HepG2 (cell line): ENCODE measurements around the gene GPHN. TPM values are rescaled to one million over a fixed set of nuclear protein-coding genes. Genes with fewer than 3 reads are reported as not detected.

Source experiments
- ATAC-seq: fragments of 200-7000 bp; cut with Tn5 transposase; 3 replicates; pipeline ENCODE4 v1.9.1; 2020; ENCODE audit warnings: mild to moderate bottlenecking, moderate library complexity
- BruUV-seq: library from RNA; stranded (reverse); fragments of 400-500 nt; replicated peaks from 2 replicates; lab custom pipeline; 2021; lab: Mats Ljungman, UMichigan
- CTCF ChIA-PET: fragments of 300-600 bp; formaldehyde crosslinking; extraction: SDS; loops from one replicate; lab custom pipeline; 2021; ENCODE audit warnings: low total read pairs, inconsistent platforms, low intra/inter-chr PET ratio; lab: Yijun Ruan, JAX
- POLR2A ChIA-PET: fragments of 350-600 bp; sonication (Branson Sonifier 250); formaldehyde crosslinking; loops from one replicate; lab custom pipeline; 2020; ENCODE audit warnings: antibody characterized with exemption, inconsistent platforms; lab: Yijun Ruan, JAX
- DNase-seq: peaks from one replicate; pipeline ENCODE4 v3.0.0-alpha.2; 2015; ENCODE audit warnings: low spot score
- FAIRE-seq: peaks from 3 replicates; lab custom pipeline; 2011; peaks lifted over from hg19 to GRCh38; lab: Jason Lieb, UNC
- H2AFZ ChIP-seq: one replicate; pipeline ENCODE4 v1.6.1; 2011; ENCODE audit warnings: low read length, inconsistent platforms
- H3K27ac ChIP-seq: fragments of 300-600 bp; 3 replicates; pipeline ENCODE4 v1.8.0; 2011; ENCODE audit warnings: mixed run types, mild to moderate bottlenecking, mixed read lengths, low read length, inconsistent platforms; ENCODE audit not compliant: insufficient read depth; ENCODE audit errors: extremely low read length
- H3K27me3 ChIP-seq, 2 experiments: fragments of 200-600 bp in 1 of 2; 2 replicates in 1 of 2; 3 replicates in 1 of 2; pipeline versions ENCODE4 v1.6.0 to v1.8.0; 2011; ENCODE audit warnings: low read length in 2 of 2, mild to moderate bottlenecking in 2 of 2, moderate library complexity in 2 of 2, inconsistent platforms in 1 of 2; ENCODE audit not compliant: insufficient read depth in 2 of 2, control insufficient read depth in 1 of 2
- H3K36me3 ChIP-seq, 2 experiments: fragments of 200-600 bp in 1 of 2; replicated peaks in 1 of 2; 2 replicates in 1 of 2; 3 replicates in 1 of 2; pipeline versions ENCODE4 v1.5.1 to v1.8.0; 2011; ENCODE audit warnings: low read length in 2 of 2, inconsistent platforms in 1 of 2; ENCODE audit not compliant: insufficient read depth in 2 of 2, control insufficient read depth in 1 of 2
- H3K4me1 ChIP-seq: 2 replicates; pipeline ENCODE4 v1.5.1; 2012; ENCODE audit warnings: low read length, inconsistent platforms; ENCODE audit not compliant: insufficient read depth
- H3K4me2 ChIP-seq: 2 replicates; pipeline ENCODE4 v1.6.0; 2011; ENCODE audit warnings: low read depth, low read length, inconsistent platforms
- H3K4me3 ChIP-seq, 3 experiments: fragments of 200-600 bp in 1 of 3; sonication (generic), shearing (Covaris generic) in 1 of 3; replicated peaks in 1 of 3; 2 replicates each; pipeline ENCODE4 v1.5.1; 2011 to 2016; ENCODE audit warnings: low read length in 3 of 3, inconsistent platforms in 2 of 3, low read depth in 2 of 3, mild to moderate bottlenecking in 2 of 3, control low read depth in 1 of 3, mixed read lengths in 1 of 3; ENCODE audit not compliant: insufficient read depth in 1 of 3
- H3K79me2 ChIP-seq: one replicate; pipeline ENCODE4 v1.6.1; 2011; ENCODE audit warnings: low read length, inconsistent platforms; ENCODE audit not compliant: insufficient read depth
- H3K9ac ChIP-seq: 2 replicates; pipeline ENCODE4 v1.6.0; 2011; ENCODE audit warnings: mild to moderate bottlenecking, low read depth, low read length, inconsistent platforms; ENCODE audit not compliant: insufficient read depth
- H3K9me3 ChIP-seq: 2 replicates; pipeline ENCODE4 v1.5.1; 2012; ENCODE audit warnings: mild to moderate bottlenecking, low read length
- H4K20me1 ChIP-seq: 2 replicates; pipeline ENCODE4 v1.6.0; 2011; ENCODE audit warnings: inconsistent platforms, mild to moderate bottlenecking, low read length, moderate library complexity; ENCODE audit not compliant: insufficient read depth
- AHR ChIP-seq: IDR thresholded peaks from 2 replicates; pipeline ENCODE4 v1.6.1; 2018; ENCODE audit warnings: missing genetic modification reagents, missing compliant biosample characterization
- ARNTL ChIP-seq: sonication (generic); formaldehyde crosslinking; IDR thresholded peaks from 2 replicates; pipeline ENCODE4 v1.4.0; 2020; ENCODE audit warnings: mild to moderate bottlenecking, missing genetic modification reagents
- HDAC1 ChIP-seq: sonication (generic); formaldehyde crosslinking; IDR thresholded peaks from 2 replicates; pipeline ENCODE4 v1.5.1; 2020; ENCODE audit warnings: mild to moderate bottlenecking, missing genetic modification reagents
- MAFF ChIP-seq: IDR thresholded peaks from 2 replicates; pipeline ENCODE4 v1.6.1; 2011; ENCODE audit warnings: low read depth, low read length, improper control_type of control experiment
- MAFK ChIP-seq, 2 experiments: IDR thresholded peaks in 1 of 2; conservative IDR thresholded peaks in 1 of 2; 2 replicates each; pipeline ENCODE4 v1.6.1; 2011; ENCODE audit warnings: improper control_type of control experiment in 2 of 2, low read length in 2 of 2
- NR1H2 ChIP-seq: sonication (generic); formaldehyde crosslinking; IDR thresholded peaks from 2 replicates; pipeline ENCODE4 v1.8.1; 2022; ENCODE audit warnings: low read depth, missing genetic modification reagents, borderline replicate concordance
- POGK ChIP-seq: sonication (generic); formaldehyde crosslinking; conservative IDR thresholded peaks from 2 replicates; pipeline ENCODE4 v1.8.0; 2022; ENCODE audit warnings: mild to moderate bottlenecking, moderate library complexity, missing genetic modification reagents
- ZNF33A ChIP-seq: sonication (generic); formaldehyde crosslinking; IDR thresholded peaks from 2 replicates; pipeline ENCODE4 v1.5.1; 2020; ENCODE audit warnings: missing genetic modification reagents, mild to moderate bottlenecking, moderate library complexity, borderline replicate concordance
- ZNF746 ChIP-seq: sonication (generic); formaldehyde crosslinking; IDR thresholded peaks from 2 replicates; pipeline ENCODE4 v1.8.0; 2022; ENCODE audit warnings: mild to moderate bottlenecking, missing genetic modification reagents
- WGBS: methylation state at CpG from one replicate; pipeline ENCODE4 v1.1.6; 2017; ENCODE audit warnings: low lambda C conversion rate; 5-methylcytosine and 5-hydroxymethylcytosine counted together
- in situ Hi-C: cut with HindIII; loops from 2 replicates; pipeline ENCODE4 v1.10.0; 2017; ENCODE audit warnings: low pct_unique_long_range_greater_than_20kb; ENCODE audit not compliant: extremely low pct_ligation_motif_present
- intact Hi-C: fragments of 100-400 bp; cut with micrococcal nuclease; formaldehyde crosslinking; loops from one replicate; pipeline ENCODE4 v1.10.0; 2022; ENCODE audit not compliant: unreplicated experiment
- polyA plus RNA-seq, 8 experiments: library from polyadenylated mRNA; depleted of rRNA in 3 of 8; stranded (reverse) in 7 of 8; unstranded in 1 of 8; fragments of >200 nt; fragmentation: Illumina TruSeq in 4 of 8; extraction: Trizol in 4 of 8; gene quantifications; 2 replicates each; pipeline versions ENCODE4 v1.2.1 to v1.2.3, GENCODE V29; 2011 to 2016; ENCODE audit warnings: low read depth in 4 of 8, missing spikeins in 1 of 8, mixed read lengths in 1 of 8; ENCODE audit not compliant: insufficient read depth in 1 of 8
- total RNA-seq, 5 experiments: library from RNA; depleted of rRNA; stranded (reverse); fragments of >200 nt; fragmentation: Illumina TruSeq; extraction: Trizol; gene quantifications; 2 replicates each; pipeline ENCODE4 v1.2.3, GENCODE V29; 2016; ENCODE audit warnings: low read depth in 1 of 5
- TF ChIP-seq, protein P1 (sequence below), 2 experiments: sonication (generic) in 1 of 2; formaldehyde crosslinking in 1 of 2; IDR thresholded peaks; 2 replicates each; pipeline versions ENCODE4 v1.6.1 to v1.9.0; 2014 to 2022; ENCODE audit warnings: antibody characterized with exemption in 1 of 2, borderline replicate concordance in 1 of 2, inconsistent platforms in 1 of 2, low read depth in 1 of 2, missing genetic modification reagents in 1 of 2

Gene GPHN
- total and polyA plus RNA-seq, 2 of the 13 experiments (the other 11 are each of a cell fraction or from before 2014, with no cell fraction given): 12.7 to 19.2 TPM

DNA sequence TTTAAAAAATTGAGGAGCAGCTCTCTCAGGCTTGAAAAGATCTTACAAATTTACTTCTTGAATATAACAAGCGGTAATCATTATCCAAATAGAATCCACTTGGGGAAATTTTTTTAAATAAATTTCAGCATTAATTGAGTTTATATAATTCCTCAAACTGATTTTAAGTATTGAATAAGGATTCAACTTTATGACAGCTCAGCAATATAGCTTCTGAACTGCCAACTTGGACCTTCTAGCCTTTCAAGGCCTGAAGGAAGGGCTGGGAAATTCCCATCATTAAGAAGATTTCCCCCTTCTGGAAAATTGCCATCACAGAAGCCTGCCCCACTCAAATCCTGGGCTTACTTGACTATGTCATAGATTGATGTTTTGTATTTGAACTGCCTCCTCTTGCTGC lies 623.7 kb downstream of the GPHN start:
- no TSS peak for BruUV-seq
- intact Hi-C loops: no loop called here
- H3K27me3 ChIP-seq: no peaks in the 10 kb centered on the region
- H3K79me2 ChIP-seq: no peaks in the 10 kb centered on the region
- H4K20me1 ChIP-seq: no peaks in the 10 kb centered on the region
- H2AFZ ChIP-seq: no peak overlapping the region
- no peak overlapping the region for H3K9ac ChIP-seq
- TF ChIP-seq ZNF33A (CRISPR knock-in tag): no peak
- no peak for TF ChIP-seq ZNF746 (CRISPR knock-in tag)
- TF ChIP-seq MAFF: peak; percentile 64
- TF ChIP-seq, protein P1, sequence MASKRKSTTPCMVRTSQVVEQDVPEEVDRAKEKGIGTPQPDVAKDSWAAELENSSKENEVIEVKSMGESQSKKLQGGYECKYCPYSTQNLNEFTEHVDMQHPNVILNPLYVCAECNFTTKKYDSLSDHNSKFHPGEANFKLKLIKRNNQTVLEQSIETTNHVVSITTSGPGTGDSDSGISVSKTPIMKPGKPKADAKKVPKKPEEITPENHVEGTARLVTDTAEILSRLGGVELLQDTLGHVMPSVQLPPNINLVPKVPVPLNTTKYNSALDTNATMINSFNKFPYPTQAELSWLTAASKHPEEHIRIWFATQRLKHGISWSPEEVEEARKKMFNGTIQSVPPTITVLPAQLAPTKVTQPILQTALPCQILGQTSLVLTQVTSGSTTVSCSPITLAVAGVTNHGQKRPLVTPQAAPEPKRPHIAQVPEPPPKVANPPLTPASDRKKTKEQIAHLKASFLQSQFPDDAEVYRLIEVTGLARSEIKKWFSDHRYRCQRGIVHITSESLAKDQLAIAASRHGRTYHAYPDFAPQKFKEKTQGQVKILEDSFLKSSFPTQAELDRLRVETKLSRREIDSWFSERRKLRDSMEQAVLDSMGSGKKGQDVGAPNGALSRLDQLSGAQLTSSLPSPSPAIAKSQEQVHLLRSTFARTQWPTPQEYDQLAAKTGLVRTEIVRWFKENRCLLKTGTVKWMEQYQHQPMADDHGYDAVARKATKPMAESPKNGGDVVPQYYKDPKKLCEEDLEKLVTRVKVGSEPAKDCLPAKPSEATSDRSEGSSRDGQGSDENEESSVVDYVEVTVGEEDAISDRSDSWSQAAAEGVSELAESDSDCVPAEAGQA (IDR thresholded peaks at IDR 0.05; ENCODE audit: low read depth): no peak
- TF ChIP-seq, protein P1 (CRISPR knock-in tag; IDR thresholded peaks at IDR 0.05; ENCODE audit: borderline replicate concordance): no peak
- TF ChIP-seq MAFK (conservative IDR thresholded peaks at IDR 0.05 in 1 of 2, IDR thresholded peaks at IDR 0.05 in 1 of 2; ENCODE audit: low read length in 2 of 2): peak; percentile 65 to 75
- no peak for TF ChIP-seq NR1H2 (CRISPR knock-in tag)
- TF ChIP-seq AHR (CRISPR knock-in tag): no peak
- no peak for TF ChIP-seq POGK
- TF ChIP-seq HDAC1 (CRISPR knock-in tag): no peak
- no peak for TF ChIP-seq ARNTL (CRISPR knock-in tag)
- TF ChIP-seq, all 625 proteins: peak for 2
- ChIA-PET CTCF (no interaction called here), POLR2A (no interaction called here)
- 98% methylated on average over 1 of the region's 1 CpG for WGBS
- in situ Hi-C loops: no loop called here
- no peak overlapping the region for H3K4me2 ChIP-seq
- H3K36me3 ChIP-seq: no peaks in the 10 kb centered on the region
- no peak for ATAC-seq
- no peak for FAIRE-seq
- H3K9me3 ChIP-seq: no peaks in the 10 kb centered on the region
- no peak overlapping the region for H3K27ac ChIP-seq
- H3K4me1 ChIP-seq: no peaks in the 10 kb centered on the region
- DNase-seq: no peak
- H3K4me3 ChIP-seq: no peak overlapping the region
